HepG2 (cell line): Measurements from ENCODE around the gene UGGT1. TPM values are rescaled to one million over a fixed set of nuclear protein-coding genes. Genes with fewer than 3 reads are reported as not detected.

Source experiments
- CENPX ChIP-seq: sonication (generic); formaldehyde crosslinking; IDR thresholded peaks from 2 replicates; pipeline ENCODE4 v1.9.0; 2021; ENCODE audit warnings: mild to moderate bottlenecking, missing genetic modification reagents, moderate library complexity
- GLI4 ChIP-seq: sonication (generic); formaldehyde crosslinking; IDR thresholded peaks from 2 replicates; pipeline ENCODE4 v1.5.1; 2020; ENCODE audit warnings: missing genetic modification reagents, mild to moderate bottlenecking, moderate library complexity, borderline replicate concordance
- KDM3A ChIP-seq: IDR thresholded peaks from 2 replicates; pipeline ENCODE4 v1.6.1; 2018; ENCODE audit warnings: low read depth, missing compliant biosample characterization
- TAF1 ChIP-seq: sonication (generic); formaldehyde crosslinking; IDR thresholded peaks from 2 replicates; pipeline ENCODE4 v1.4.0; 2020; ENCODE audit warnings: missing genetic modification reagents
- TMF1 ChIP-seq: sonication (generic); formaldehyde crosslinking; IDR thresholded peaks from 2 replicates; pipeline ENCODE4 v1.8.1; 2022; ENCODE audit warnings: low read depth, missing genetic modification reagents
- ZIK1 ChIP-seq: sonication (generic); formaldehyde crosslinking; IDR thresholded peaks from 2 replicates; pipeline ENCODE4 v1.5.0; 2020; ENCODE audit warnings: mild to moderate bottlenecking, low read depth, missing genetic modification reagents, borderline replicate concordance
- ZNF121 ChIP-seq: sonication (generic); formaldehyde crosslinking; IDR thresholded peaks from 2 replicates; pipeline ENCODE4 v1.5.0; 2020; ENCODE audit warnings: mild to moderate bottlenecking, missing genetic modification reagents
- ZNF263 ChIP-seq: sonication (generic); formaldehyde crosslinking; IDR thresholded peaks from 2 replicates; pipeline ENCODE4 v1.4.0; 2020; ENCODE audit warnings: missing genetic modification reagents
- ZNF282 ChIP-seq: fragments of 450-650 bp; IDR thresholded peaks from 2 replicates; pipeline ENCODE4 v1.6.1; 2018; ENCODE audit not compliant: partially characterized antibody
- ZNF333 ChIP-seq: sonication (generic); formaldehyde crosslinking; IDR thresholded peaks from 2 replicates; pipeline ENCODE4 v1.4.0; 2020; ENCODE audit warnings: mild to moderate bottlenecking, missing genetic modification reagents, borderline replicate concordance
- ZNF33B ChIP-seq: sonication (generic); formaldehyde crosslinking; IDR thresholded peaks from 2 replicates; pipeline ENCODE4 v1.5.1; 2020; ENCODE audit warnings: mild to moderate bottlenecking, missing genetic modification reagents
- ZNF446 ChIP-seq: sonication (generic); formaldehyde crosslinking; IDR thresholded peaks from 2 replicates; pipeline ENCODE4 v1.5.0; 2020; ENCODE audit warnings: mild to moderate bottlenecking, missing genetic modification reagents
- ZNF614 ChIP-seq: IDR thresholded peaks from 2 replicates; pipeline ENCODE4 v1.6.1; 2018; ENCODE audit warnings: missing biosample characterization, missing genetic modification reagents, inconsistent platforms, borderline replicate concordance
- polyA plus RNA-seq, 8 experiments: library from polyadenylated mRNA; depleted of rRNA in 3 of 8; stranded (reverse) in 7 of 8; unstranded in 1 of 8; fragments of >200 nt; fragmentation: Illumina TruSeq in 4 of 8; extraction: Trizol in 4 of 8; gene quantifications; 2 replicates each; pipeline versions ENCODE4 v1.2.1 to v1.2.3, GENCODE V29; 2011 to 2016; ENCODE audit warnings: low read depth in 4 of 8, missing spikeins in 1 of 8, mixed read lengths in 1 of 8; ENCODE audit not compliant: insufficient read depth in 1 of 8
- total RNA-seq, 5 experiments: library from RNA; depleted of rRNA; stranded (reverse); fragments of >200 nt; fragmentation: Illumina TruSeq; extraction: Trizol; gene quantifications; 2 replicates each; pipeline ENCODE4 v1.2.3, GENCODE V29; 2016; ENCODE audit warnings: low read depth in 1 of 5
- TF ChIP-seq, protein P1 (sequence below): sonication (generic); formaldehyde crosslinking; IDR thresholded peaks from 2 replicates; pipeline ENCODE4 v1.8.1; 2022; ENCODE audit warnings: low read depth, mild to moderate bottlenecking, missing genetic modification reagents
- TF ChIP-seq, protein P2 (sequence below): sonication (generic); formaldehyde crosslinking; IDR thresholded peaks from 2 replicates; pipeline ENCODE4 v1.4.0; 2020; ENCODE audit warnings: mild to moderate bottlenecking, missing genetic modification reagents
- TF ChIP-seq, protein P3 (sequence below): sonication (generic); formaldehyde crosslinking; IDR thresholded peaks from 2 replicates; pipeline ENCODE4 v1.4.0; 2020; ENCODE audit warnings: missing genetic modification reagents, borderline replicate concordance
- TF ChIP-seq, protein P4 (sequence below): sonication (generic); formaldehyde crosslinking; IDR thresholded peaks from 2 replicates; pipeline ENCODE4 v1.4.0; 2020; ENCODE audit warnings: low read depth, missing genetic modification reagents
- TF ChIP-seq, protein P5 (sequence below): sonication (generic); formaldehyde crosslinking; IDR thresholded peaks from 2 replicates; pipeline ENCODE4 v1.9.0; 2021; ENCODE audit warnings: missing genetic modification reagents, mild to moderate bottlenecking, borderline replicate concordance

The UGGT1 gene
- total and polyA plus RNA-seq, 2 of the 13 experiments (the other 11 are each of a cell fraction or from before 2014, with no cell fraction given), result 35.8 to 83.2 TPM

DNA sequence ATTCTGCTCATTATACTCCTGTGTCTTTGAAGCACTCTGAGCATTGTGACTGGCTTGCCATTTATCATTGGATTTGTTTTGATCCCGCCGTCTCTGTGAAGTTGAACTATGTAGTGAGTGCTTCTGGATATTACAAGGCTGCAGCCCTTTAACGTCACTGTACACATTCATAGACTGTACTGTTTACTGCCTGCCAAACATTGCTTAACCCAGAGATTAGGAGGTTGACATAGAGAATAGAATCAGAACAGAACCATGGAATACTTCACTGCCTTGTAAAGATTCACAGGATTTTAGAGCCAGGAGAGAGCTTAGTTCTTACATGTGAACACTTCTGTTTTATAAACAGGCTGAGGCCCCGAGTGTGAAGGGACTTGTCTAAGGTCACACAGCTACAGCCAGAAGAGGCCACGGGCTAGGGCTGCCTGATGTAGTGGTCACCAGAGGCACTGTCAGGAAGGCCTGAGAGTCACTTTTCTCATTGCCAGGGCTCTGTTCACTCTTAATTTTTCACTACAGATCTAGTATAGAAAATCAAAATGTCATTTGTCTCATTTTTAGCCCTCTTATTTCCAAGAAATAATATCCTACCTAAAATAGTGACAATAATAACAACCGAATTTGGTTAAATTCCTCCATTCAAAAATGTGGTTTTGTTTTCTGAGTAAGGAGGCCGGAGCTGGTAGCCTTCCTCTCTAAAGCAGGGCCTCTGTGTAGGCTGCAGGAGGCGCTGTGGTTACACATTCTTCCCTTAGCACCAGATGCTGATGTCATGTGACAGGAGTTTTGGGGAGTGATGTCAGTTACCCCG, 87.9 kb downstream of the UGGT1 start (continued):
- peak; percentile 27 for TF ChIP-seq KDM3A (CRISPR knock-in tag)
- no peak for TF ChIP-seq CENPX (CRISPR knock-in tag)
- no peak for TF ChIP-seq ZNF282
- peak; percentile 95 for TF ChIP-seq ZNF614
- TF ChIP-seq, protein P1, sequence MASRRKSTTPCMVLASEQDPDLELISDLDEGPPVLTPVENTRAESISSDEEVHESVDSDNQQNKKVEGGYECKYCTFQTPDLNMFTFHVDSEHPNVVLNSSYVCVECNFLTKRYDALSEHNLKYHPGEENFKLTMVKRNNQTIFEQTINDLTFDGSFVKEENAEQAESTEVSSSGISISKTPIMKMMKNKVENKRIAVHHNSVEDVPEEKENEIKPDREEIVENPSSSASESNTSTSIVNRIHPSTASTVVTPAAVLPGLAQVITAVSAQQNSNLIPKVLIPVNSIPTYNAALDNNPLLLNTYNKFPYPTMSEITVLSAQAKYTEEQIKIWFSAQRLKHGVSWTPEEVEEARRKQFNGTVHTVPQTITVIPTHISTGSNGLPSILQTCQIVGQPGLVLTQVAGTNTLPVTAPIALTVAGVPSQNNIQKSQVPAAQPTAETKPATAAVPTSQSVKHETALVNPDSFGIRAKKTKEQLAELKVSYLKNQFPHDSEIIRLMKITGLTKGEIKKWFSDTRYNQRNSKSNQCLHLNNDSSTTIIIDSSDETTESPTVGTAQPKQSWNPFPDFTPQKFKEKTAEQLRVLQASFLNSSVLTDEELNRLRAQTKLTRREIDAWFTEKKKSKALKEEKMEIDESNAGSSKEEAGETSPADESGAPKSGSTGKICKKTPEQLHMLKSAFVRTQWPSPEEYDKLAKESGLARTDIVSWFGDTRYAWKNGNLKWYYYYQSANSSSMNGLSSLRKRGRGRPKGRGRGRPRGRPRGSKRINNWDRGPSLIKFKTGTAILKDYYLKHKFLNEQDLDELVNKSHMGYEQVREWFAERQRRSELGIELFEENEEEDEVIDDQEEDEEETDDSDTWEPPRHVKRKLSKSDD, result peak; percentile 89
- no peak for TF ChIP-seq TMF1
- TF ChIP-seq ZNF33B (CRISPR knock-in tag), result no peak
- TF ChIP-seq, protein P2, sequence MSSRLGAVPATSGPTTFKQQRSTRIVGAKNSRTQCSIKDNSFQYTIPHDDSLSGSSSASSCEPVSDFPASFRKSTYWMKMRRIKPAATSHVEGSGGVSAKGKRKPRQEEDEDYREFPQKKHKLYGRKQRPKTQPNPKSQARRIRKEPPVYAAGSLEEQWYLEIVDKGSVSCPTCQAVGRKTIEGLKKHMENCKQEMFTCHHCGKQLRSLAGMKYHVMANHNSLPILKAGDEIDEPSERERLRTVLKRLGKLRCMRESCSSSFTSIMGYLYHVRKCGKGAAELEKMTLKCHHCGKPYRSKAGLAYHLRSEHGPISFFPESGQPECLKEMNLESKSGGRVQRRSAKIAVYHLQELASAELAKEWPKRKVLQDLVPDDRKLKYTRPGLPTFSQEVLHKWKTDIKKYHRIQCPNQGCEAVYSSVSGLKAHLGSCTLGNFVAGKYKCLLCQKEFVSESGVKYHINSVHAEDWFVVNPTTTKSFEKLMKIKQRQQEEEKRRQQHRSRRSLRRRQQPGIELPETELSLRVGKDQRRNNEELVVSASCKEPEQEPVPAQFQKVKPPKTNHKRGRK (CRISPR knock-in tag), result no peak
- no peak for TF ChIP-seq ZNF263 (CRISPR knock-in tag)
- TF ChIP-seq ZNF121, result no peak; the same call in 1 of the 2 replicates
- TF ChIP-seq, protein P3, sequence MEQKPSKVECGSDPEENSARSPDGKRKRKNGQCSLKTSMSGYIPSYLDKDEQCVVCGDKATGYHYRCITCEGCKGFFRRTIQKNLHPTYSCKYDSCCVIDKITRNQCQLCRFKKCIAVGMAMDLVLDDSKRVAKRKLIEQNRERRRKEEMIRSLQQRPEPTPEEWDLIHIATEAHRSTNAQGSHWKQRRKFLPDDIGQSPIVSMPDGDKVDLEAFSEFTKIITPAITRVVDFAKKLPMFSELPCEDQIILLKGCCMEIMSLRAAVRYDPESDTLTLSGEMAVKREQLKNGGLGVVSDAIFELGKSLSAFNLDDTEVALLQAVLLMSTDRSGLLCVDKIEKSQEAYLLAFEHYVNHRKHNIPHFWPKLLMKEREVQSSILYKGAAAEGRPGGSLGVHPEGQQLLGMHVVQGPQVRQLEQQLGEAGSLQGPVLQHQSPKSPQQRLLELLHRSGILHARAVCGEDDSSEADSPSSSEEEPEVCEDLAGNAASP (CRISPR knock-in tag), result no peak; the same call in none of the 2 replicates
- no peak for TF ChIP-seq TAF1 (CRISPR knock-in tag)
- TF ChIP-seq ZNF446 (CRISPR knock-in tag), result no peak
- no peak for TF ChIP-seq GLI4 (CRISPR knock-in tag)
- TF ChIP-seq, protein P4, sequence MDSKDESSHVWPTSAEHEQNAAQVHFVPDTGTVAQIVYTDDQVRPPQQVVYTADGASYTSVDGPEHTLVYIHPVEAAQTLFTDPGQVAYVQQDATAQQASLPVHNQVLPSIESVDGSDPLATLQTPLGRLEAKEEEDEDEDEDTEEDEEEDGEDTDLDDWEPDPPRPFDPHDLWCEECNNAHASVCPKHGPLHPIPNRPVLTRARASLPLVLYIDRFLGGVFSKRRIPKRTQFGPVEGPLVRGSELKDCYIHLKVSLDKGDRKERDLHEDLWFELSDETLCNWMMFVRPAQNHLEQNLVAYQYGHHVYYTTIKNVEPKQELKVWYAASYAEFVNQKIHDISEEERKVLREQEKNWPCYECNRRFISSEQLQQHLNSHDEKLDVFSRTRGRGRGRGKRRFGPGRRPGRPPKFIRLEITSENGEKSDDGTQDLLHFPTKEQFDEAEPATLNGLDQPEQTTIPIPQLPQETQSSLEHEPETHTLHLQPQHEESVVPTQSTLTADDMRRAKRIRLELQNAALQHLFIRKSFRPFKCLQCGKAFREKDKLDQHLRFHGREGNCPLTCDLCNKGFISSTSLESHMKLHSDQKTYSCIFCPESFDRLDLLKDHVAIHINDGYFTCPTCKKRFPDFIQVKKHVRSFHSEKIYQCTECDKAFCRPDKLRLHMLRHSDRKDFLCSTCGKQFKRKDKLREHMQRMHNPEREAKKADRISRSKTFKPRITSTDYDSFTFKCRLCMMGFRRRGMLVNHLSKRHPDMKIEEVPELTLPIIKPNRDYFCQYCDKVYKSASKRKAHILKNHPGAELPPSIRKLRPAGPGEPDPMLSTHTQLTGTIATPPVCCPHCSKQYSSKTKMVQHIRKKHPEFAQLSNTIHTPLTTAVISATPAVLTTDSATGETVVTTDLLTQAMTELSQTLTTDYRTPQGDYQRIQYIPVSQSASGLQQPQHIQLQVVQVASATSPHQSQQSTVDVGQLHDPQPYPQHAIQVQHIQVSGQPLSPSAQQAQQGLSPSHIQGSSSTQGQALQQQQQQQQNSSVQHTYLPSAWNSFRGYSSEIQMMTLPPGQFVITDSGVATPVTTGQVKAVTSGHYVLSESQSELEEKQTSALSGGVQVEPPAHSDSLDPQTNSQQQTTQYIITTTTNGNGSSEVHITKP (CRISPR knock-in tag), result no peak
- TF ChIP-seq ZIK1 (CRISPR knock-in tag), result no peak
- TF ChIP-seq, protein P5, sequence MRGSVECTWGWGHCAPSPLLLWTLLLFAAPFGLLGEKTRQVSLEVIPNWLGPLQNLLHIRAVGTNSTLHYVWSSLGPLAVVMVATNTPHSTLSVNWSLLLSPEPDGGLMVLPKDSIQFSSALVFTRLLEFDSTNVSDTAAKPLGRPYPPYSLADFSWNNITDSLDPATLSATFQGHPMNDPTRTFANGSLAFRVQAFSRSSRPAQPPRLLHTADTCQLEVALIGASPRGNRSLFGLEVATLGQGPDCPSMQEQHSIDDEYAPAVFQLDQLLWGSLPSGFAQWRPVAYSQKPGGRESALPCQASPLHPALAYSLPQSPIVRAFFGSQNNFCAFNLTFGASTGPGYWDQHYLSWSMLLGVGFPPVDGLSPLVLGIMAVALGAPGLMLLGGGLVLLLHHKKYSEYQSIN (CRISPR knock-in tag), result no peak
- no peak for TF ChIP-seq ZNF333
